ENCODE measurements around the gene IFIT3. TPM values are rescaled to one million over a fixed set of nuclear protein-coding genes. Genes with fewer than 3 reads are reported as not detected.

The IFIT3 gene
- total RNA-seq, 1 donor = 90.2 TPM

DNA sequence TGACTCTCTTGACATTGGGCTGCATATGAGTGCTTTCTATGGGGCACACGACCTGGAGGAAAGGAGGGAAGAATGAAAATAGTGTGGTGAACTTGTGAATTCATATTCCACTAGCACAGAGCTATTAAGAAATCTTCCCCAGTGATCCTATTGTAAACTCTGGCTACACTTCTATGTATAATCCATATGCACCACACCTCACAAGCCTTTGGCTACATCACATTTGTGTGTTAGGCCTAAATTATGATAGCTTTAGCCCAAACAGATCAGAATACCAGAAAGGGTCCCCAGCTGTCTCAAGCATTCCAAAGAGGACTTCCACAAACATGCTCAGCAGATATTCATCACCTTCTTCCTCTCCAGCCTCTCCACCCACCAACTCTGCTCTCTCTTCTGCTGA is 40.3 kb downstream of the IFIT3 start:
- TF ChIP-seq CTCF (IDR thresholded peaks at IDR 0.05; ENCODE audit: insufficient read depth, low read depth, low read length) = no peak
- no peak overlapping the region for H3K4me3 ChIP-seq (ENCODE audit: low read depth, low read length)
- no peak for DNase-seq (ENCODE audit: low read depth)

DNA sequence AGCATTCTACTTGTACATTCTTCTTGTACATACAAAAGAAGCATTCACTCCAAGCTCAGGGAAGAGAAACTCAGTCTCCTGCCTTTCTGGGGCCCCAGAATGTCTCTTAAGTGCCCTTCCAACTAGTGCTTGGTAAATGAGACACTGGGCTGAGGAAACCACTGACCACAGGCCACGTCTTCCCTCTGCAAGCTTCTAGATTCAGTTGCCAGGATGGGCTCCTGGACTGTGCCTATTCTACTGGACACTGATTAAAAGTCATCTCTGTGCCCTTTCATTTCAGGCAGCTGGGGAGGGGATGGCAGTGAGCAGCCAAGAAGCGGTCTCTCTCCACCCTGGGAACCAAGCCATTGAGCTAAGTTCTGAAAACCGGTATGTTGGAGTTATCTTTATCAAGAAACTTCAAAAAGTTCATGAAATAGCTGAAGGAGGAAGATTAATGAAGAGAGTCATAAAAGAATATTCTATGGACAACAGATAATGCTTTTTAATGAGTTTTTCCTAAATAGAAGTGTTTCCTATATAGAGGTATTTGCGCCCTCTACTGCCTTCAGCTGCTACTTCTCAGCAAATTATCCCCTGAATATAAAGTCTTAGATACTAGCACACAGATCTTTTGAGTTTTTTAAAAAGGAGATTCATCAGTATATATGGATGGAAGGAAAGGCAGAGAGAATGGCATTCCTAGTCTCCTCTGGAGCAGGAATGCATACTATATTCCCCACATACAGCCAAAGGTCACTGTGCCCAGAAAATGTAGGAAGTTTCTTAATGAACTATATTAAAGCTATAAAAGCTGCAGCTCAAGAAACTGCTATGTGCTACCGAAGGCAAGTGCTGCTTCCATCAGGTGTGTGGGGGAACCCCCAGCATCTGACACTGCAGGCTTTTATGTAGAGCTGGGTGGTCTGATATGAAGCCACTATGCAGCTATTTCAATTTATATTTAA is 41.6 kb downstream of the IFIT3 start:
- DNase-seq (ENCODE audit: low read depth) = peak; percentile 65
- no peak overlapping the region for H3K4me3 ChIP-seq (ENCODE audit: low read depth, low read length)
- TF ChIP-seq CTCF (IDR thresholded peaks at IDR 0.05; ENCODE audit: insufficient read depth, low read depth, low read length) = peak; percentile 67

- H3K4me3 ChIP-seq (ENCODE audit: low read depth, low read length) = no peak overlapping the region
- no peak for DNase-seq (ENCODE audit: low read depth)
- no peak for TF ChIP-seq CTCF (IDR thresholded peaks at IDR 0.05; ENCODE audit: insufficient read depth, low read depth, low read length)
These were observed 43.3 kb downstream of the IFIT3 start for GRCh38 chr10:89371079-89371478.

GRCh38 chr10:89371987-89372386 is 44.2 kb downstream of the IFIT3 start:
- DNase-seq (ENCODE audit: low read depth) = no peak
- TF ChIP-seq CTCF (IDR thresholded peaks at IDR 0.05; ENCODE audit: insufficient read depth, low read depth, low read length) = no peak
- H3K4me3 ChIP-seq (ENCODE audit: low read depth, low read length) = no peak overlapping the region

GRCh38 chr10:89373916-89374711 is 46.3 kb downstream of the IFIT3 start:
- H3K4me3 ChIP-seq (ENCODE audit: low read depth, low read length) = no peak overlapping the region
- DNase-seq (ENCODE audit: low read depth) = peak; percentile 90
- TF ChIP-seq CTCF (IDR thresholded peaks at IDR 0.05; ENCODE audit: insufficient read depth, low read depth, low read length) = no peak

DNA sequence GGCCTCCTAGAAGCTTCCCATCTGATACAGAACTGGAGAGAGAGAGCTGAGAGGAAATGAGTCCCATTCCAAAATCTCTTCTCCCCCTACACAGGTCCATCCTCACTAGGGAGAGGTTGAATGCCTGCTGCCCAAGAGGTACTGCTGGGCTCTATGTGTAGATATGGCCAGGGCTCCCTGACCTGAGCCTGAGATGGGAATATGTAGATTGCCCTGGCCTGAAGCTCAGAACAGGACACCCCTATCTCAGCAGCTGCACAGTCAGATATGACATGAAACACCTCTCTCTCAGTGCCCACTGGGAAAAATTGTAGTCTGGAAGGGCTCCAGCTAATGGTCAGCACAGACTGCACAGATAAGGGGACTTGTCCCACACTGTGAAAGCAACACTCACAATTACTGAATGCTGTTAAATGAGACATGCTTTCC is 46.9 kb downstream of the IFIT3 start:
- no peak overlapping the region for H3K4me3 ChIP-seq (ENCODE audit: low read depth, low read length)
- no peak for TF ChIP-seq CTCF (IDR thresholded peaks at IDR 0.05; ENCODE audit: insufficient read depth, low read depth, low read length)
- no peak for DNase-seq (ENCODE audit: low read depth)
